HCEC 1CT (cell line): Measurements from ENCODE around the gene NPTX1.

Experiments used
- DNase-seq: peaks from one replicate; pipeline ENCODE4 v3.0.0-alpha.2; 2017

Gene NPTX1

GRCh38 chr17:80424261-80424660, 52.1 kb downstream of the NPTX1 start:
- DNase-seq, result no peak

DNA sequence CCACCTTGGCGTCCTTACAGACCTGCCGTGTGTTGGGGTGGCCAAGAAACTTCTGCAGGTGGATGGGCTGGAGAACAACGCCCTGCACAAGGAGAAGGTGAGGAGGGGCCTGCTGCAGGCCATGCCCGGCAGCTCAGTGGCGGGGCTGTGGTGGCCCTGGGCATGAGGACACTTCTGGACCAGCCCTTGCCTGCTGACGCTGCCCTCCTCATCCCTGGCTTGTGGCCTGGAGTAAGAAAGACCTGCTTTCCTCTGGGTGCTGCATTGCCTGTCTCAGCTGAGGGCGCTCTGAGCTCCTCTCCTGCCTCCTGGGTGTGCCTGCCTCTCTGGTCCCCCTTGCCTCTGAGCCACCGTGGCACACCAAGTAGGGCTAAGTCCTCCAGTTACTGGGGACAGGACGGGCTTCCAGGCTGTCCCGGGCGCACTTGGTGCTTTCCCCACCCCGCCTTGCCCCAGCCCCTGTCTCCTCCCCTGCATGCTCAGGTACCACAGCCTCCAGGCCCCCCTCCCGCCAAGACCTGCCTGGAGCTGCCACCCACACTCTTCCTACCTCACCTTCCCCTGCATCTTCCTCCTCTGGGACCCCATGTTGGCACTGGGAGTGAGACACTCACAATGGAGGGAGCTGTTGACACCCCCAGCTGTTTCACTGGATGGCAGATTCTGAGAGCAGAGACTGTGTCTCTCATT, 52.7 kb downstream of the NPTX1 start:
- no peak for DNase-seq

- no peak for DNase-seq
Measured at GRCh38 chr17:80422981-80423380, 53.4 kb downstream of the NPTX1 start.

DNA sequence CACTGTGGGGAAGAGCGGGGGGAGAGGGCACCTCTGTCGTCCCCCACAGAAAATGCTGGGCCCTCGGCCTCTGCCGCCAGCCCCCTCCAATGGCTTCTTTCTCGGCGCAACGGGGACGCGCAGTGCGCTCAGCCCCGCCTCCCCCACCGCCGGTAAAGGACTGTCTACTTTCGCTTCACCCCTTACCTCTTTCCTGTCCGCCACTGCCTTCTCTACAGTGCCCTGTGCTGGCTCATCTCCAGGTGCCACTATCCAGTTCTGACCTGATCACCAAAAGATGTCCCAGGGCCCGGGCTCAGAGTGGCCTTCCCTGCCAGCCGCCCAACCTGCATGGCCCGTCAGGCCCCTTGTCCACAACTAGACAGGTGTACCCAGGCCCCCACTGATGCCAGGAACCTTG, 54.1 kb downstream of the NPTX1 start:
- DNase-seq, result no peak

DNA sequence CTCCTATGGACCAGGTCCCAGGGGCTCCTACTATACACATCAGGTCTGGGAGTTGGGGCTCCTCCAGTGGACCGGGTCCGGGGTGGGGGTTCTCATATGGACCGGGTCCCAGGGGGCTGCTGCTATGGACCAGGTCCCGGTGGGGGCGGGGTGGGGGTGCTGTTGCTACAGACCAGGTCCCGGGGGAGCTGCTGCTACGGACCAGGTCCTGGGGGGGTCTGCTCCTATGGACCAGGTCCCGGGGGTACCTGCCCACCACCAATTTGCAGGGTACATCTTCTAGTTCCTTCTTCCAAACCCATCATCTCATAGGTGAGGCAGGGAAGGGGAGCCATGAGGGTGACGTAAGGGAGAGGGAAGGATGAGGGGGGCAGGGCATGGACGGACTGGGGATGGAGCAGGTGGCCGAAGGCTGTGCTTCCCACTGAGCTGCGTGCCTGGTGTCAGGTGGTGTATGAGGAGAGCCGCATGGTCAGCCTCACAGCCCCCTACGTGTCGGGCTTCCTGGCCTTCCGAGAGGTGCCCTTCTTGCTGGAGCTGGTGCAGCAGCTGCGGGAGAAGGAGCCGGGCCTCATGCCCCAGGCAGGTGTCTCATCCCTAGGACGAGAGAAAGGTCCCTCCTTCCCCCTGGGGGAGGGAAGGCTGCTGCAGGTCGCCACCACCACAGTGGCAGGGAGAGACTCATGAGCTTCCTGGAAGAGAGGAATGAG, 54.9 kb downstream of the NPTX1 start:
- no peak for DNase-seq

GRCh38 chr17:80419255-80419654, 57.2 kb downstream of the NPTX1 start:
- DNase-seq, result no peak

DNA sequence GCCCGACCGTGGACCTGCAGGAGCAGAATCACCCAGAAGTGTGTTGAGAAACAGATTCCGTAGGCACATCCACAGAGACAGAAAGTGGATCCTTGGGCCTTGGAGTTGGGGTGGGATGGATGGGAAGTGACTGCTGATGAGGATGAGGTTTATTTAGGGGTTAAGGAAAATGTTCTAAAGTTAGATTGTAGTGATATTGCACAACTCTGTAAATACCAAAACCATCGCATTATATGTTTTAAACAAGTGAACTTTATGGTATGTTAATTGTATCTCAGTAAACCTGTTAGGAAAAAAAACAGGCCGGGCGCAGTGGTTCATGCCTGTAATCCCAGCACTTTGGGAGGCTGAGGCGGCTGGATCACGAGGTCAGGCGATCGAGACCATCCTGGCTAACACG, 57.8 kb downstream of the NPTX1 start:
- DNase-seq, result no peak
